ENCODE measurements around the gene FOXO1.

FOXO1 gene

DNA sequence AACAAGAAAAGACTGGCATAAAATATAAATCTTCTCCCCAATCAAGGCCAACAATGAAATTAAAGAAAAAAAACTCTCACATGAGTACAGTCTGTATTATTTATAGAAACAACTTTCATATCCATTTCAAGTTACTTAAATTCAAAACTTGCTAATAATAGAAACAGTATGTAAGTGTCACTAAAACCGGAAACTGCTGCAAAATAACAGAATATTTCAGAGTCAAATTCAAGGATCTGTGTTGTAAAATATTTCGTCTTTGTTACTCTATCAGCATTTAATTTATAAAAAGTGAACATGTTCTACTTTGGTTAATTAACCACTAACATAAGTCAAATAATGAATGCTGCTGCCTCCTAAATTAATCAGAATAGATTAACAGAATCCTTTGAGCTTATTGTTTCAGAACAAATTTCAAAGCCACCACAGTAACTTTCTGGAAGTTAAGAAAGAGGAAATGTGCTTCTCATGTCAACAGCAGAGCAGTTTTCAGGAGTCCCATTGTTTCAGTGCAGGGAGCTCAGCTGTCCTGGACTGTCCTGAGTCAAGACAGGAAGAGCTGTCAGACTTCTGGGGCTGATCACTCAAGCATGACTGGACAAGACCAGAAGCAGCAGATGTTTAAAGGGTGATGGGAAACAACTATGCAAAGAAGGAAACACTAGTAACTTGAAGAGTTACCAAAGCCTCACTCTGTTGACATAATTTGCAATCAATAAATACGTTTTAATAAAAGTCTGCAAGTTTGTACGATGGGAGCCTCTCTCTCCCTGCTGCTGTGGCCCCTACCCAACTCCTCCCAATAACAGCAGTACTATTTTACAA lies 76.9 kb downstream of the FOXO1 start:
- DNase-seq (ENCODE audit: low spot score), result no peak
- TF ChIP-seq, protein P1, sequence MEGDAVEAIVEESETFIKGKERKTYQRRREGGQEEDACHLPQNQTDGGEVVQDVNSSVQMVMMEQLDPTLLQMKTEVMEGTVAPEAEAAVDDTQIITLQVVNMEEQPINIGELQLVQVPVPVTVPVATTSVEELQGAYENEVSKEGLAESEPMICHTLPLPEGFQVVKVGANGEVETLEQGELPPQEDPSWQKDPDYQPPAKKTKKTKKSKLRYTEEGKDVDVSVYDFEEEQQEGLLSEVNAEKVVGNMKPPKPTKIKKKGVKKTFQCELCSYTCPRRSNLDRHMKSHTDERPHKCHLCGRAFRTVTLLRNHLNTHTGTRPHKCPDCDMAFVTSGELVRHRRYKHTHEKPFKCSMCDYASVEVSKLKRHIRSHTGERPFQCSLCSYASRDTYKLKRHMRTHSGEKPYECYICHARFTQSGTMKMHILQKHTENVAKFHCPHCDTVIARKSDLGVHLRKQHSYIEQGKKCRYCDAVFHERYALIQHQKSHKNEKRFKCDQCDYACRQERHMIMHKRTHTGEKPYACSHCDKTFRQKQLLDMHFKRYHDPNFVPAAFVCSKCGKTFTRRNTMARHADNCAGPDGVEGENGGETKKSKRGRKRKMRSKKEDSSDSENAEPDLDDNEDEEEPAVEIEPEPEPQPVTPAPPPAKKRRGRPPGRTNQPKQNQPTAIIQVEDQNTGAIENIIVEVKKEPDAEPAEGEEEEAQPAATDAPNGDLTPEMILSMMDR (IDR thresholded peaks at IDR 0.05), result no peak
- Histone ChIP-seq H3K4me3 (no peak overlapping the region), H3K27ac (peak overlapping the region; percentile 34 to 53)

DNA sequence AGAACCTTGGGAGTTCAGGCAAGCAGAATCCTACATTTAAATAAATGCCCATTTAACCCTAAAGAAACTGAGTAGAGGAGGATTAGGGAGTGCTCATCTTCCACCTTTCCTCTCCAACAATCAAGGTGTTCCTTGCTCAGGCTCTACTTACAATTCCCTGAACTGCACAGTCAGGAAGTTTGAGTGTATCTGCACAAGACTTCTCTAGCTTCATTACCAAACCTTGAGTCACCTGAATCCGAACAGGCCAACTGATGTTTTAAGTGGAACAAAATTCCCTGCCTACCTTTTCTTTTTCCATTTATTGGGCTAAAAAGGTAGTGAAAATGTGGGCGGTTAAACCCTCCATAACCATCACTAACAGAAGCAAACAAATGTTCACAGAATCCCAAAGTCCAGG lies 78.3 kb downstream of the FOXO1 start:
- TF ChIP-seq, protein P1 (IDR thresholded peaks at IDR 0.05), result no peak
- H3K27ac ChIP-seq, result peak overlapping the region in 1 of 2 donors; percentile 43
- DNase-seq (ENCODE audit: low spot score), result no peak

DNA sequence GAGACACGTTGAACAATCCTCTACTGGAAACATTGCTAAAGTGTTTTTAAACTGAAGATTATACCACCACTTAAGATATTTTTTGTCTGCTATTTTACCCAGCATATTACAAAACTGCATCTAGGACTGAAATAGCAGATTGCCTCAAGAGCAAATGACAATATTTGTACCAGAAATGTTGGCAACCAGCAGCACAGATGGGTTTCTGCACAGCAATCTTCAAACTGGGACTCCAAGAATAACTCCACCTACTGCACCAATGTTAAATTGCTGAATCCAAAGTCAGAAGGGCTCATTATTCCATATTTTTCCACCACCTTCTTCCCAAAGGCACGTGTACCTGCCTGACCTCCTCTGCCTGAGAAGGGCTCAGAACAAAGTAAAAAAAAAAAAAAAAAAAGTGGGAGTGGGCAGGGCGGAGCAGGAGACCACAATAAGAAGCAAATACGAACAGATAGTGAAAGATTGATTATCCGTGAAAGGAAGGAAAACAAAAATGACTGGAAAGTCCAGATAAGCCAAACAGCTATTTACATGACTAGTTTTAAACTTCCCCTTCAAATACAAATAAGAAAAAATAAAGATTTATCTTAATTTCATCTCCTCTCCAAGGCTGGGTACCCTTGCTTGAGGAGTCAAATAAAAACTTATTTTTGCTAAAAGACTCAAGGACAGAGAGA lies 79.4 kb downstream of the FOXO1 start:
- DNase-seq (ENCODE audit: low spot score), result no peak
- H3K27ac ChIP-seq, result peak overlapping the region; percentile 14 to 20
- TF ChIP-seq, protein P1 (IDR thresholded peaks at IDR 0.05), result no peak
- peak overlapping the region; percentile 29 for H3K4me3 ChIP-seq

More for the DNA sequence above, 78.3 kb downstream of the FOXO1 start:
- H3K4me3 ChIP-seq, result no peak overlapping the region

DNA sequence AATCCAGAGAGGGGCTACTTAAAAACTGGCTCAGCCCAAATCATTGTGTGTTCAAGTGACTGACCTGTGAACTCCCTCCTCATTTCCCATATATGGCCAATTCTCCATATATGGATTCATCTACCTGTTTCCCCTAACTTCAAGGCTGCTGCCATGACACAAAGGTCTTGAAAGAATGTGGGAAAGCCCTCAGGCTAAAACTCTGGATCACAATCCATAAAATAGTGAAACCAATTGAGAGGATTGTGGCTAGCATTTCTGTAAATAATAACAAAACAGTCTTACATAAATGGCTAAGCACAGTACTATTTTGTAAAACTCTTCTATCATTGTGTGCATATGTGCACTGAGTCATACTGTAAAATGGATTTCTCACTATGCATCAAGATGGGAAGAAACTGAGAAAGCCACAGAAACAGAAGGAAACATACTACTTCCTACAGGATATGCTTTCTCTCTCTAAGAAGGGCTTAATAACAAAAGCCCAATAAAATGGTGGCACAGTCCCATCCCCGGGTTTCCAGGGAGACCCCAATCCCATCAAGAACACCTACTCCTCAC lies 80.5 kb downstream of the FOXO1 start:
- H3K4me3 ChIP-seq, result no peak overlapping the region
- DNase-seq (ENCODE audit: low spot score), result no peak
- TF ChIP-seq, protein P1 (IDR thresholded peaks at IDR 0.05), result no peak
- H3K27ac ChIP-seq, result peak overlapping the region; percentile 2 to 9

GRCh38 chr13:40583738-40584137 lies 82.7 kb downstream of the FOXO1 start:
- no peak overlapping the region for H3K27ac ChIP-seq
- TF ChIP-seq, protein P1 (IDR thresholded peaks at IDR 0.05), result no peak
- H3K4me3 ChIP-seq, result no peak overlapping the region
- DNase-seq (ENCODE audit: low spot score), result no peak

DNA sequence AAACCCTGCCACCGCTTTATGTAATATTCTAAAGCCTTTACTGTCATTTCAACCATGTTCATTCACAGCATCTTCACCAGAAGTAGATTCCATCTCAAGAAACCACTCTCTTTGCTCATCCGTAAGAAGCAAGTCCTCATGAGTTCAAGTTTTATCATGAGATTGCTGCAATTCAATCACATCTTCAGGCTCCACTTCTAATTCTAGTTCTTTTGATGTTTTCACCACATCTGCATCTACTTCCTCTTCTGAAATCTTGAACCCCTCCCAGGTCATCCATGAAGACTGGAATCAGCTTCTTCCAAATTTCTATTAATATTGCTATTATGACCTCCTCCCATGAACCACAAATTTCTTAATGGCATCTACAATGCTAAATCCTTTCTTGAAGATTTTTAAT lies 83.9 kb downstream of the FOXO1 start:
- TF ChIP-seq, protein P1 (IDR thresholded peaks at IDR 0.05), result no peak
- Histone ChIP-seq H3K27ac (no peak overlapping the region), H3K4me3 (no peak overlapping the region)
- no peak for DNase-seq (ENCODE audit: low spot score)
